GM23338 (cell line): ENCODE data around the gene PER2. TPM values are rescaled to one million over a fixed set of nuclear protein-coding genes. Genes with fewer than 3 reads are reported as not detected.

Source experiments
- ATAC-seq: fragments of 200-7000 bp; cut with Tn5 transposase; 3 replicates; pipeline ENCODE4 v1.9.1; 2020
- DNase-seq: peaks from one replicate; pipeline ENCODE4 v3.0.0-alpha.2; 2015; ENCODE audit warnings: low spot score
- H2AFZ ChIP-seq: fragments of 200-600 bp; sonication (generic); 2 replicates; pipeline ENCODE4 v1.8.0; 2016; ENCODE audit warnings: antibody characterized with exemption, mild to moderate bottlenecking, moderate library complexity
- H3F3A ChIP-seq: fragments of 200-600 bp; sonication (generic); replicated peaks from 2 replicates; pipeline ENCODE4 v1.8.0; 2017; ENCODE audit warnings: antibody characterized with exemption, mixed run types, low read depth
- H3K27ac ChIP-seq: fragments of 200-600 bp; sonication (generic); 2 replicates; pipeline ENCODE4 v1.6.1; 2016; ENCODE audit warnings: low read depth
- H3K27me3 ChIP-seq: fragments of 200-600 bp; sonication (generic); 2 replicates; pipeline ENCODE4 v1.8.0; 2016; ENCODE audit warnings: mild to moderate bottlenecking, mixed run types, moderate library complexity; ENCODE audit not compliant: insufficient read depth
- H3K36me3 ChIP-seq: fragments of 200-600 bp; sonication (generic); 2 replicates; pipeline ENCODE4 v1.8.0; 2016; ENCODE audit warnings: mild to moderate bottlenecking; ENCODE audit not compliant: insufficient read depth
- H3K4me1 ChIP-seq: fragments of 200-600 bp; sonication (generic); 2 replicates; pipeline ENCODE4 v1.8.0; 2016; ENCODE audit warnings: mild to moderate bottlenecking, moderate library complexity; ENCODE audit not compliant: insufficient read depth
- H3K4me2 ChIP-seq: fragments of 200-600 bp; sonication (generic); 2 replicates; pipeline ENCODE4 v1.7.1; 2017; ENCODE audit warnings: mixed run types
- H3K4me3 ChIP-seq: fragments of 200-600 bp; sonication (generic); 2 replicates; pipeline ENCODE4 v1.6.1; 2016; ENCODE audit warnings: mixed run types
- H3K79me2 ChIP-seq: fragments of 200-600 bp; sonication (generic); replicated peaks from 2 replicates; pipeline ENCODE4 v1.8.0; 2017; ENCODE audit warnings: mild to moderate bottlenecking; ENCODE audit not compliant: insufficient read depth
- H3K9me2 ChIP-seq: fragments of 200-600 bp; sonication (generic); 2 replicates; pipeline ENCODE4 v1.8.0; 2017; ENCODE audit not compliant: insufficient read depth
- H4K20me1 ChIP-seq: fragments of 200-600 bp; sonication (generic); replicated peaks from 2 replicates; pipeline ENCODE4 v1.8.0; 2017; ENCODE audit warnings: mild to moderate bottlenecking; ENCODE audit not compliant: insufficient read depth
- H3K27ac Mint-ChIP-seq: 2 replicates; pipeline ENCODE4 v1.8.0; 2020; ENCODE audit warnings: inconsistent platforms, mild to moderate bottlenecking, moderate library complexity, mixed read lengths
- H3K27me3 Mint-ChIP-seq: 3 replicates; pipeline ENCODE4 v1.8.0; 2022; ENCODE audit warnings: low read depth, mild to moderate bottlenecking, moderate library complexity, mixed read lengths, inconsistent platforms; ENCODE audit not compliant: insufficient read depth, poor library complexity
- H3K36me3 Mint-ChIP-seq: 3 replicates; pipeline ENCODE4 v1.8.0; 2021; ENCODE audit warnings: low read depth, mild to moderate bottlenecking, inconsistent platforms, moderate library complexity, mixed read lengths
- H3K4me1 Mint-ChIP-seq: 3 replicates; pipeline ENCODE4 v1.8.0; 2020; ENCODE audit warnings: mild to moderate bottlenecking, inconsistent platforms, mixed read lengths
- H3K4me3 Mint-ChIP-seq: 3 replicates; pipeline ENCODE4 v1.8.0; 2021; ENCODE audit warnings: moderate library complexity, mild to moderate bottlenecking, inconsistent platforms, mixed read lengths
- H3K9me3 Mint-ChIP-seq: 3 replicates; pipeline ENCODE4 v1.8.0; 2020; ENCODE audit warnings: moderate library complexity, mild to moderate bottlenecking, inconsistent platforms, mixed read lengths
- CREB1 ChIP-seq: fragments of 250-450 bp; sonication (Bioruptor Pico); IDR thresholded peaks from 2 replicates; pipeline ENCODE4 v1.5.0; 2020; ENCODE audit warnings: low read depth, mild to moderate bottlenecking, moderate library complexity
- EZH2 ChIP-seq: fragments of 200-600 bp; sonication (generic); IDR thresholded peaks from one replicate; pipeline ENCODE4 v1.8.0; 2017; ENCODE audit warnings: antibody characterized with exemption, mild to moderate bottlenecking, low read depth; ENCODE audit not compliant: unreplicated experiment
- EZH2phosphoT487 ChIP-seq: fragments of 200-600 bp; sonication (generic); IDR thresholded peaks from one replicate; pipeline ENCODE4 v1.8.1; 2018; ENCODE audit warnings: antibody characterized with exemption; ENCODE audit not compliant: unreplicated experiment
- JUNB ChIP-seq: IDR thresholded peaks from one replicate; pipeline ENCODE4 v1.6.1; 2016; ENCODE audit warnings: antibody characterized with exemption; ENCODE audit not compliant: unreplicated experiment
- NANOG ChIP-seq: IDR thresholded peaks from 2 replicates; pipeline ENCODE4 v1.6.1; 2016; ENCODE audit warnings: antibody characterized with exemption, borderline replicate concordance
- POLR2AphosphoS5 ChIP-seq: IDR thresholded peaks from 2 replicates; pipeline ENCODE4 v1.6.1; 2016; ENCODE audit warnings: antibody characterized with exemption, low read depth
- STAT1 ChIP-seq: IDR thresholded peaks from one replicate; pipeline ENCODE4 v1.6.1; 2016; ENCODE audit warnings: antibody characterized with exemption; ENCODE audit not compliant: unreplicated experiment
- ZNF114 ChIP-seq: fragments of 250-450 bp; sonication (Bioruptor Pico); IDR thresholded peaks from 2 replicates; pipeline ENCODE4 v1.5.0; 2020; ENCODE audit warnings: mild to moderate bottlenecking, moderate library complexity
- ZNF331 ChIP-seq: fragments of 250-450 bp; sonication (Bioruptor Pico); IDR thresholded peaks from 2 replicates; pipeline ENCODE4 v1.5.0; 2020; ENCODE audit warnings: low read depth, mild to moderate bottlenecking, moderate library complexity
- polyA plus RNA-seq: library from polyadenylated mRNA; unstranded; fragments of >200 nt; fragmentation: Nextera tagmentation; extraction: Ambion mirVana; gene quantifications from 2 replicates; pipeline ENCODE4 v1.2.1, GENCODE V29; 2016
- total RNA-seq: library from RNA; depleted of rRNA; stranded (reverse); fragments of >200 nt; shearing (Covaris generic); gene quantifications from 2 replicates; pipeline ENCODE4 v1.2.3, GENCODE V29; 2014
- TF ChIP-seq, protein P1 (sequence below): IDR thresholded peaks from 2 replicates; pipeline ENCODE4 v1.6.1; 2016; ENCODE audit warnings: antibody characterized with exemption
- TF ChIP-seq, protein P2 (sequence below): fragments of 250-450 bp; sonication (Bioruptor Pico); IDR thresholded peaks from 2 replicates; pipeline ENCODE4 v1.5.0; 2020; ENCODE audit warnings: mild to moderate bottlenecking, moderate library complexity
- TF ChIP-seq, protein P3 (sequence below), 2 experiments: fragments of 200-600 bp in 1 of 2; sonication (generic) in 1 of 2; conservative IDR thresholded peaks; 2 replicates each; pipeline versions ENCODE4 v1.5.1 to v1.6.1; 2016 to 2017; ENCODE audit warnings: antibody characterized with exemption in 2 of 2, low read depth in 2 of 2, mild to moderate bottlenecking in 2 of 2, moderate library complexity in 1 of 2
- TF ChIP-seq, protein P4 (sequence below): IDR thresholded peaks from one replicate; pipeline ENCODE4 v1.6.1; 2018; ENCODE audit warnings: antibody characterized with exemption; ENCODE audit not compliant: unreplicated experiment

The PER2 gene
- total and polyA plus RNA-seq, 2 experiments from 2014 or later, result 2.2 to 4.6 TPM

DNA sequence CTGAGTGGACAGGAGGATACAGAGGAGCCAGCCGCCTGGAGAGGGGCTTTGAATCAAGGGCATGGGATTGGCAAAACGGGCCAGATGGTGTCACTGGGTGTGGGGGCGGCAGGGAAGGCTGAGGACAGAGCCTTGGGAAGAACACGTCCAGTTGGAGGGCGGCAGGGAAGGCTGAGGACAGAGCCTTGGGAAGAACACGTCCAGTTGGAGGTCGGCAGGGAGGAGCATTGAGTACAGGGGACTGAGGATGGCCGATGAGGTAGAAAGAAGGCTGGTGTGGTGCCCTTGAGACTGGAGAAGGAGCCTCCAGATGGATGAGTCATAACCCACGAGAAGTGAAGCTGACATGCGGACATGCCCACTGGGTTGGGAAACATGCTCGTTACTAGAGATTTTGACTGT lies 53.1 kb downstream of the PER2 start:
- peaks cover 4% of the 10 kb centered on the region; the same call in 2 of the 3 replicates for H3K4me1 Mint-ChIP-seq
- no peak for DNase-seq
- no peak for ATAC-seq
- peaks cover 53% of the 10 kb centered on the region for H3K27me3 Mint-ChIP-seq
- Histone ChIP-seq H3K4me1 (no peaks in the 10 kb centered on the region; the same call in 1 of the 2 replicates), H3K27me3 (peaks cover 57% of the 10 kb centered on the region), H3K79me2 (no peaks in the 10 kb centered on the region), H3K27ac (no peak overlapping the region), H2AFZ (no peak overlapping the region), H3K4me2 (no peak overlapping the region), H3K4me3 (no peak overlapping the region), H3K36me3 (no peaks in the 10 kb centered on the region), H3K9me2 (peaks cover 3% of the 10 kb centered on the region), H4K20me1 (peaks cover 6% of the 10 kb centered on the region; the same call in 1 of the 2 replicates), H3F3A (no peaks in the 10 kb centered on the region)
- peaks cover 10% of the 10 kb centered on the region for H3K9me3 Mint-ChIP-seq
- peak overlapping the region; percentile 32; the same call in 1 of the 3 replicates for H3K4me3 Mint-ChIP-seq
- TF ChIP-seq ZNF331 (CRISPR knock-in tag) (no peak), ZNF114 (CRISPR knock-in tag) (no peak), EZH2 (no peak), POLR2AphosphoS5 (no peak), NANOG (no peak), STAT1 (no peak), EZH2phosphoT487 (no peak), JUNB (no peak), CREB1 (CRISPR knock-in tag) (no peak)
- TF ChIP-seq, protein P1, sequence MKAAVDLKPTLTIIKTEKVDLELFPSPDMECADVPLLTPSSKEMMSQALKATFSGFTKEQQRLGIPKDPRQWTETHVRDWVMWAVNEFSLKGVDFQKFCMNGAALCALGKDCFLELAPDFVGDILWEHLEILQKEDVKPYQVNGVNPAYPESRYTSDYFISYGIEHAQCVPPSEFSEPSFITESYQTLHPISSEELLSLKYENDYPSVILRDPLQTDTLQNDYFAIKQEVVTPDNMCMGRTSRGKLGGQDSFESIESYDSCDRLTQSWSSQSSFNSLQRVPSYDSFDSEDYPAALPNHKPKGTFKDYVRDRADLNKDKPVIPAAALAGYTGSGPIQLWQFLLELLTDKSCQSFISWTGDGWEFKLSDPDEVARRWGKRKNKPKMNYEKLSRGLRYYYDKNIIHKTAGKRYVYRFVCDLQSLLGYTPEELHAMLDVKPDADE, result no peak
- TF ChIP-seq, protein P2, sequence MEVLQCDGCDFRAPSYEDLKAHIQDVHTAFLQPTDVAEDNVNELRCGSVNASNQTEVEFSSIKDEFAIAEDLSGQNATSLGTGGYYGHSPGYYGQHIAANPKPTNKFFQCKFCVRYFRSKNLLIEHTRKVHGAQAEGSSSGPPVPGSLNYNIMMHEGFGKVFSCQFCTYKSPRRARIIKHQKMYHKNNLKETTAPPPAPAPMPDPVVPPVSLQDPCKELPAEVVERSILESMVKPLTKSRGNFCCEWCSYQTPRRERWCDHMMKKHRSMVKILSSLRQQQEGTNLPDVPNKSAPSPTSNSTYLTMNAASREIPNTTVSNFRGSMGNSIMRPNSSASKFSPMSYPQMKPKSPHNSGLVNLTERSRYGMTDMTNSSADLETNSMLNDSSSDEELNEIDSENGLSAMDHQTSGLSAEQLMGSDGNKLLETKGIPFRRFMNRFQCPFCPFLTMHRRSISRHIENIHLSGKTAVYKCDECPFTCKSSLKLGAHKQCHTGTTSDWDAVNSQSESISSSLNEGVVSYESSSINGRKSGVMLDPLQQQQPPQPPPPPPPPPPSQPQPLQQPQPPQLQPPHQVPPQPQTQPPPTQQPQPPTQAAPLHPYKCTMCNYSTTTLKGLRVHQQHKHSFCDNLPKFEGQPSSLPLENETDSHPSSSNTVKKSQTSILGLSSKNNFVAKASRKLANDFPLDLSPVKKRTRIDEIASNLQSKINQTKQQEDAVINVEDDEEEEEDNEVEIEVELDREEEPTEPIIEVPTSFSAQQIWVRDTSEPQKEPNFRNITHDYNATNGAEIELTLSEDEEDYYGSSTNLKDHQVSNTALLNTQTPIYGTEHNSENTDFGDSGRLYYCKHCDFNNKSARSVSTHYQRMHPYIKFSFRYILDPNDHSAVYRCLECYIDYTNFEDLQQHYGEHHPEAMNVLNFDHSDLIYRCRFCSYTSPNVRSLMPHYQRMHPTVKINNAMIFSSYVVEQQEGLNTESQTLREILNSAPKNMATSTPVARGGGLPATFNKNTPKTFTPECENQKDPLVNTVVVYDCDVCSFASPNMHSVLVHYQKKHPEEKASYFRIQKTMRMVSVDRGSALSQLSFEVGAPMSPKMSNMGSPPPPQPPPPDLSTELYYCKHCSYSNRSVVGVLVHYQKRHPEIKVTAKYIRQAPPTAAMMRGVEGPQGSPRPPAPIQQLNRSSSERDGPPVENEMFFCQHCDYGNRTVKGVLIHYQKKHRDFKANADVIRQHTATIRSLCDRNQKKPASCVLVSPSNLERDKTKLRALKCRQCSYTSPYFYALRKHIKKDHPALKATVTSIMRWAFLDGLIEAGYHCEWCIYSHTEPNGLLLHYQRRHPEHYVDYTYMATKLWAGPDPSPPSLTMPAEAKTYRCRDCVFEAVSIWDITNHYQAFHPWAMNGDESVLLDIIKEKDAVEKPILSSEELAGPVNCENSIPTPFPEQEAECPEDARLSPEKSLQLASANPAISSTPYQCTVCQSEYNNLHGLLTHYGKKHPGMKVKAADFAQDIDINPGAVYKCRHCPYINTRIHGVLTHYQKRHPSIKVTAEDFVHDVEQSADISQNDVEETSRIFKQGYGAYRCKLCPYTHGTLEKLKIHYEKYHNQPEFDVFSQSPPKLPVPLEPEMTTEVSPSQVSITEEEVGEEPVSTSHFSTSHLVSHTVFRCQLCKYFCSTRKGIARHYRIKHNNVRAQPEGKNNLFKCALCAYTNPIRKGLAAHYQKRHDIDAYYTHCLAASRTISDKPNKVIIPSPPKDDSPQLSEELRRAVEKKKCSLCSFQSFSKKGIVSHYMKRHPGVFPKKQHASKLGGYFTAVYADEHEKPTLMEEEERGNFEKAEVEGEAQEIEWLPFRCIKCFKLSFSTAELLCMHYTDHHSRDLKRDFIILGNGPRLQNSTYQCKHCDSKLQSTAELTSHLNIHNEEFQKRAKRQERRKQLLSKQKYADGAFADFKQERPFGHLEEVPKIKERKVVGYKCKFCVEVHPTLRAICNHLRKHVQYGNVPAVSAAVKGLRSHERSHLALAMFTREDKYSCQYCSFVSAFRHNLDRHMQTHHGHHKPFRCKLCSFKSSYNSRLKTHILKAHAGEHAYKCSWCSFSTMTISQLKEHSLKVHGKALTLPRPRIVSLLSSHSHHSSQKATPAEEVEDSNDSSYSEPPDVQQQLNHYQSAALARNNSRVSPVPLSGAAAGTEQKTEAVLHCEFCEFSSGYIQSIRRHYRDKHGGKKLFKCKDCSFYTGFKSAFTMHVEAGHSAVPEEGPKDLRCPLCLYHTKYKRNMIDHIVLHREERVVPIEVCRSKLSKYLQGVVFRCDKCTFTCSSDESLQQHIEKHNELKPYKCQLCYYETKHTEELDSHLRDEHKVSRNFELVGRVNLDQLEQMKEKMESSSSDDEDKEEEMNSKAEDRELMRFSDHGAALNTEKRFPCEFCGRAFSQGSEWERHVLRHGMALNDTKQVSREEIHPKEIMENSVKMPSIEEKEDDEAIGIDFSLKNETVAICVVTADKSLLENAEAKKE (CRISPR knock-in tag), result no peak
- TF ChIP-seq, protein P3, sequence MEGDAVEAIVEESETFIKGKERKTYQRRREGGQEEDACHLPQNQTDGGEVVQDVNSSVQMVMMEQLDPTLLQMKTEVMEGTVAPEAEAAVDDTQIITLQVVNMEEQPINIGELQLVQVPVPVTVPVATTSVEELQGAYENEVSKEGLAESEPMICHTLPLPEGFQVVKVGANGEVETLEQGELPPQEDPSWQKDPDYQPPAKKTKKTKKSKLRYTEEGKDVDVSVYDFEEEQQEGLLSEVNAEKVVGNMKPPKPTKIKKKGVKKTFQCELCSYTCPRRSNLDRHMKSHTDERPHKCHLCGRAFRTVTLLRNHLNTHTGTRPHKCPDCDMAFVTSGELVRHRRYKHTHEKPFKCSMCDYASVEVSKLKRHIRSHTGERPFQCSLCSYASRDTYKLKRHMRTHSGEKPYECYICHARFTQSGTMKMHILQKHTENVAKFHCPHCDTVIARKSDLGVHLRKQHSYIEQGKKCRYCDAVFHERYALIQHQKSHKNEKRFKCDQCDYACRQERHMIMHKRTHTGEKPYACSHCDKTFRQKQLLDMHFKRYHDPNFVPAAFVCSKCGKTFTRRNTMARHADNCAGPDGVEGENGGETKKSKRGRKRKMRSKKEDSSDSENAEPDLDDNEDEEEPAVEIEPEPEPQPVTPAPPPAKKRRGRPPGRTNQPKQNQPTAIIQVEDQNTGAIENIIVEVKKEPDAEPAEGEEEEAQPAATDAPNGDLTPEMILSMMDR (conservative IDR thresholded peaks at IDR 0.05; ENCODE audit: low read depth in 2 of 2), result no peak
- TF ChIP-seq, protein P4, sequence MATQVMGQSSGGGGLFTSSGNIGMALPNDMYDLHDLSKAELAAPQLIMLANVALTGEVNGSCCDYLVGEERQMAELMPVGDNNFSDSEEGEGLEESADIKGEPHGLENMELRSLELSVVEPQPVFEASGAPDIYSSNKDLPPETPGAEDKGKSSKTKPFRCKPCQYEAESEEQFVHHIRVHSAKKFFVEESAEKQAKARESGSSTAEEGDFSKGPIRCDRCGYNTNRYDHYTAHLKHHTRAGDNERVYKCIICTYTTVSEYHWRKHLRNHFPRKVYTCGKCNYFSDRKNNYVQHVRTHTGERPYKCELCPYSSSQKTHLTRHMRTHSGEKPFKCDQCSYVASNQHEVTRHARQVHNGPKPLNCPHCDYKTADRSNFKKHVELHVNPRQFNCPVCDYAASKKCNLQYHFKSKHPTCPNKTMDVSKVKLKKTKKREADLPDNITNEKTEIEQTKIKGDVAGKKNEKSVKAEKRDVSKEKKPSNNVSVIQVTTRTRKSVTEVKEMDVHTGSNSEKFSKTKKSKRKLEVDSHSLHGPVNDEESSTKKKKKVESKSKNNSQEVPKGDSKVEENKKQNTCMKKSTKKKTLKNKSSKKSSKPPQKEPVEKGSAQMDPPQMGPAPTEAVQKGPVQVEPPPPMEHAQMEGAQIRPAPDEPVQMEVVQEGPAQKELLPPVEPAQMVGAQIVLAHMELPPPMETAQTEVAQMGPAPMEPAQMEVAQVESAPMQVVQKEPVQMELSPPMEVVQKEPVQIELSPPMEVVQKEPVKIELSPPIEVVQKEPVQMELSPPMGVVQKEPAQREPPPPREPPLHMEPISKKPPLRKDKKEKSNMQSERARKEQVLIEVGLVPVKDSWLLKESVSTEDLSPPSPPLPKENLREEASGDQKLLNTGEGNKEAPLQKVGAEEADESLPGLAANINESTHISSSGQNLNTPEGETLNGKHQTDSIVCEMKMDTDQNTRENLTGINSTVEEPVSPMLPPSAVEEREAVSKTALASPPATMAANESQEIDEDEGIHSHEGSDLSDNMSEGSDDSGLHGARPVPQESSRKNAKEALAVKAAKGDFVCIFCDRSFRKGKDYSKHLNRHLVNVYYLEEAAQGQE, result no peak
- peaks cover 7% of the 10 kb centered on the region for H3K36me3 Mint-ChIP-seq
- no peak overlapping the region for H3K27ac Mint-ChIP-seq
